Endodermal cell (in vitro differentiated cells): Measurements from ENCODE around the gene PTPDC1. TPM values are rescaled to one million over a fixed set of nuclear protein-coding genes. Genes with fewer than 3 reads are reported as not detected.

Source experiments
- DNase-seq: peaks from one replicate; pipeline ENCODE4 v3.0.0-alpha.2; 2017
- H3K27ac ChIP-seq: 2 replicates; pipeline ENCODE4 v1.5.1; 2013; ENCODE audit warnings: mild to moderate bottlenecking, low read depth, low read length, moderate library complexity
- H3K27me3 ChIP-seq: 2 replicates; pipeline ENCODE4 v1.6.1; 2013; ENCODE audit warnings: mild to moderate bottlenecking, low read length, moderate library complexity; ENCODE audit not compliant: insufficient read depth, control insufficient read depth, poor library complexity, severe bottlenecking
- H3K36me3 ChIP-seq: 2 replicates; pipeline ENCODE4 v1.7.0; 2013; ENCODE audit warnings: mild to moderate bottlenecking, low read length, moderate library complexity; ENCODE audit not compliant: control insufficient read depth, insufficient read depth
- H3K4me1 ChIP-seq: one replicate; pipeline ENCODE4 v1.7.0; 2013; ENCODE audit warnings: low read length; ENCODE audit not compliant: control insufficient read depth, insufficient read depth
- H3K4me3 ChIP-seq: 2 replicates; pipeline ENCODE4 v1.5.1; 2013; ENCODE audit warnings: mild to moderate bottlenecking, low read length, moderate library complexity
- H3K9ac ChIP-seq: 2 replicates; pipeline ENCODE4 v1.6.1; 2013; ENCODE audit warnings: mild to moderate bottlenecking, low read length, moderate library complexity; ENCODE audit not compliant: poor library complexity, severe bottlenecking; ENCODE audit errors: extremely low read depth
- H3K9me3 ChIP-seq: 2 replicates; pipeline ENCODE4 v1.6.1; 2013; ENCODE audit warnings: mild to moderate bottlenecking, low read length, moderate library complexity; ENCODE audit not compliant: control insufficient read depth
- H3K27ac Mint-ChIP-seq: 2 replicates; pipeline ENCODE4 v1.8.0; 2020; ENCODE audit warnings: mixed read lengths
- H3K27me3 Mint-ChIP-seq: 2 replicates; pipeline ENCODE4 v1.8.0; 2021; ENCODE audit warnings: mild to moderate bottlenecking, mixed read lengths; ENCODE audit not compliant: insufficient read depth
- H3K36me3 Mint-ChIP-seq: 2 replicates; pipeline ENCODE4 v1.8.0; 2020; ENCODE audit warnings: low read depth, mixed read lengths
- H3K4me1 Mint-ChIP-seq: 2 replicates; pipeline ENCODE4 v1.8.0; 2020; ENCODE audit warnings: mixed read lengths
- H3K4me3 Mint-ChIP-seq: 2 replicates; pipeline ENCODE4 v1.8.0; 2020; ENCODE audit warnings: mild to moderate bottlenecking, moderate library complexity, mixed read lengths
- H3K9me3 Mint-ChIP-seq: 2 replicates; pipeline ENCODE4 v1.8.0; 2020; ENCODE audit warnings: mild to moderate bottlenecking, mixed read lengths
- CTCF ChIP-seq: fragments of 200-600 bp; sonication (generic); conservative IDR thresholded peaks from 2 replicates; pipeline ENCODE4 v1.5.0; 2021; ENCODE audit warnings: antibody characterized with exemption, mild to moderate bottlenecking
- WGBS, 2 experiments: methylation state at CpG; one replicate each; pipeline versions ENCODE4 v1.1.5 to v1.1.7; 2013; ENCODE audit warnings: missing lambda C conversion rate in 2 of 2, mixed read lengths in 1 of 2; ENCODE audit not compliant: insufficient coverage in 1 of 2, insufficient read length in 1 of 2; 5-methylcytosine and 5-hydroxymethylcytosine counted together
- total RNA-seq, 2 donors: library from RNA; stranded (reverse); fragmentation: NEBNext Ultra II Directional in 1 of 2; extraction: Animal tissue kit (Norgen Biotek cat#: 25700) in 1 of 2; gene quantifications; 2 replicates in 1 of 2; 3 replicates in 1 of 2; pipeline ENCODE4 v1.2.1, GENCODE V29; 2021

PTPDC1 gene
- total RNA-seq, 2 donors from 2014 or later: 9.0 to 12.7 TPM

- H3K4me1 ChIP-seq: no peaks in the 10 kb centered on the region
- Mint-ChIP-seq H3K9me3 (no peaks in the 10 kb centered on the region), H3K27ac (no peak overlapping the region), H3K4me1 (no peaks in the 10 kb centered on the region), H3K4me3 (no peak overlapping the region), H3K36me3 (no peaks in the 10 kb centered on the region), H3K27me3 (no peaks in the 10 kb centered on the region)
- no peak for DNase-seq
- H3K27me3 ChIP-seq: no peaks in the 10 kb centered on the region
- no peak for TF ChIP-seq CTCF
- H3K27ac ChIP-seq: no peak overlapping the region
- no peaks in the 10 kb centered on the region for H3K9me3 ChIP-seq
- 90 to 95% methylated on average over 5 of the region's 5 CpGs for WGBS, 2 experiments
- no peak overlapping the region for H3K4me3 ChIP-seq
- H3K36me3 ChIP-seq: no peaks in the 10 kb centered on the region
- no peak overlapping the region for H3K9ac ChIP-seq
These were observed 58.1 kb downstream of the PTPDC1 start for GRCh38 chr9:94142353-94142752.

- no peak overlapping the region for H3K4me3 Mint-ChIP-seq
- H3K36me3 Mint-ChIP-seq: no peaks in the 10 kb centered on the region
- Histone ChIP-seq H3K9me3 (no peaks in the 10 kb centered on the region), H3K27ac (no peak overlapping the region), H3K4me3 (no peak overlapping the region), H3K4me1 (peaks cover 2% of the 10 kb centered on the region), H3K9ac (no peak overlapping the region), H3K36me3 (no peaks in the 10 kb centered on the region), H3K27me3 (no peaks in the 10 kb centered on the region)
- 88 to 100% methylated on average over 2 of the region's 2 CpGs for WGBS, 2 experiments
- H3K9me3 Mint-ChIP-seq: no peaks in the 10 kb centered on the region
- no peaks in the 10 kb centered on the region for H3K27me3 Mint-ChIP-seq
- peaks cover 13% of the 10 kb centered on the region for H3K4me1 Mint-ChIP-seq
- H3K27ac Mint-ChIP-seq: no peak overlapping the region
- no peak for TF ChIP-seq CTCF
- DNase-seq: no peak
These were observed 60.1 kb downstream of the PTPDC1 start for GRCh38 chr9:94144394-94144793.

- TF ChIP-seq CTCF: no peak
- H3K27ac ChIP-seq: no peak overlapping the region
- peaks cover 26% of the 10 kb centered on the region for H3K4me1 Mint-ChIP-seq
- H3K4me3 ChIP-seq: no peak overlapping the region
- WGBS, 2 experiments: 84 to 91% methylated on average over 3 to 5 of the region's 5 CpGs
- no peaks in the 10 kb centered on the region for H3K27me3 Mint-ChIP-seq
- no peak overlapping the region for H3K9ac ChIP-seq
- no peaks in the 10 kb centered on the region for H3K9me3 ChIP-seq
- no peaks in the 10 kb centered on the region for H3K36me3 ChIP-seq
- H3K36me3 Mint-ChIP-seq: no peaks in the 10 kb centered on the region
- DNase-seq: no peak
- H3K4me3 Mint-ChIP-seq: no peak overlapping the region
- H3K4me1 ChIP-seq: peaks cover 2% of the 10 kb centered on the region
- H3K27ac Mint-ChIP-seq: no peak overlapping the region
- no peaks in the 10 kb centered on the region for H3K9me3 Mint-ChIP-seq
- H3K27me3 ChIP-seq: no peaks in the 10 kb centered on the region
These were observed 61.4 kb downstream of the PTPDC1 start for GRCh38 chr9:94145640-94146039.
